Measurements from ENCODE around the gene SUPT3H. TPM values are rescaled to one million over a fixed set of nuclear protein-coding genes. Genes with fewer than 3 reads are reported as not detected.

Gene SUPT3H
- total RNA-seq, 1 donor from 2014 or later, result 63.6 TPM

GRCh38 chr6:45031601-45032000 lies 346.1 kb downstream of the SUPT3H start:
- no peak for FAIRE-seq

GRCh38 chr6:45027126-45027525 lies 350.6 kb downstream of the SUPT3H start:
- DNase-seq (ENCODE audit: low spot score in 2 of 2) (no peak), FAIRE-seq (no peak)

More at GRCh38 chr6:45031601-45032000, 346.1 kb downstream of the SUPT3H start:
- DNase-seq (ENCODE audit: low spot score in 2 of 2), result no peak

- no peak for DNase-seq (ENCODE audit: low spot score in 2 of 2)
- no peak for FAIRE-seq
These were observed 351.7 kb downstream of the SUPT3H start for GRCh38 chr6:45026003-45026516.

GRCh38 chr6:45024610-45025009 lies 353.1 kb downstream of the SUPT3H start:
- DNase-seq (ENCODE audit: low spot score in 2 of 2) (no peak), FAIRE-seq (no peak)

GRCh38 chr6:45021676-45022075 lies 356.1 kb downstream of the SUPT3H start:
- DNase-seq (ENCODE audit: low spot score in 2 of 2) (no peak), FAIRE-seq (no peak)

- FAIRE-seq (no peak), DNase-seq (ENCODE audit: low spot score in 2 of 2) (no peak)
These were observed 365.0 kb downstream of the SUPT3H start for GRCh38 chr6:45012687-45013086.

GRCh38 chr6:45009576-45009975 lies 368.2 kb downstream of the SUPT3H start:
- no peak for FAIRE-seq

GRCh38 chr6:45006893-45007292 lies 370.8 kb downstream of the SUPT3H start:
- FAIRE-seq, result no peak
- DNase-seq (ENCODE audit: low spot score in 2 of 2), result no peak

More at GRCh38 chr6:45009576-45009975, 368.2 kb downstream of the SUPT3H start:
- no peak for DNase-seq (ENCODE audit: low spot score in 2 of 2)

GRCh38 chr6:45003961-45004360 lies 373.8 kb downstream of the SUPT3H start:
- DNase-seq (ENCODE audit: low spot score in 2 of 2), result no peak
- FAIRE-seq, result no peak

GRCh38 chr6:45003387-45003786 lies 374.3 kb downstream of the SUPT3H start:
- FAIRE-seq (no peak), DNase-seq (ENCODE audit: low spot score in 2 of 2) (no peak)

- no peak for FAIRE-seq
- no peak for DNase-seq (ENCODE audit: low spot score in 2 of 2)
These were observed 375.2 kb downstream of the SUPT3H start for GRCh38 chr6:45002390-45003105.

GRCh38 chr6:45001663-45002062 lies 376.1 kb downstream of the SUPT3H start:
- DNase-seq (ENCODE audit: low spot score in 2 of 2) (no peak), FAIRE-seq (no peak)

GRCh38 chr6:45000833-45001232 lies 376.9 kb downstream of the SUPT3H start:
- FAIRE-seq, result no peak

GRCh38 chr6:44999066-44999465 lies 378.7 kb downstream of the SUPT3H start:
- FAIRE-seq (no peak), DNase-seq (ENCODE audit: low spot score in 2 of 2) (no peak)

More at GRCh38 chr6:45000833-45001232, 376.9 kb downstream of the SUPT3H start:
- DNase-seq (ENCODE audit: low spot score in 2 of 2), result no peak

- DNase-seq (ENCODE audit: low spot score in 2 of 2) (no peak), FAIRE-seq (no peak)
These were observed 382.1 kb downstream of the SUPT3H start for GRCh38 chr6:44995486-44996132.

GRCh38 chr6:44989391-44989790 lies 388.3 kb downstream of the SUPT3H start:
- DNase-seq (ENCODE audit: low spot score in 2 of 2), result no peak
- FAIRE-seq, result no peak

GRCh38 chr6:44985006-44985405 lies 392.7 kb downstream of the SUPT3H start:
- FAIRE-seq (no peak), DNase-seq (ENCODE audit: low spot score in 2 of 2) (no peak)

- FAIRE-seq (no peak), DNase-seq (ENCODE audit: low spot score in 2 of 2) (no peak)
These were observed 394.0 kb downstream of the SUPT3H start for GRCh38 chr6:44983467-44984365.

- no peak for FAIRE-seq
- no peak for DNase-seq (ENCODE audit: low spot score in 2 of 2)
These were observed 396.9 kb downstream of the SUPT3H start for GRCh38 chr6:44980841-44981240.

GRCh38 chr6:44976677-44977641 lies 400.8 kb downstream of the SUPT3H start:
- no peak for DNase-seq (ENCODE audit: low spot score in 2 of 2)
- no peak for FAIRE-seq

All from frontal cortex (tissue), 4 donors.